DOHH2 (cell line): ENCODE measurements around the gene USB1.

Experiments used
- H3F3A ChIP-seq: fragments of 200-600 bp; sonication (generic), shearing (Covaris generic); 2 replicates; pipeline ENCODE4 v1.6.0; 2016; ENCODE audit warnings: antibody characterized with exemption, mild to moderate bottlenecking; ENCODE audit not compliant: control insufficient read depth, insufficient read depth
- H3K27ac ChIP-seq: fragments of 200-600 bp; sonication (generic); 2 replicates; pipeline ENCODE4 v1.5.1; 2014; ENCODE audit warnings: low read depth, mild to moderate bottlenecking, low read length, moderate library complexity
- H3K27me3 ChIP-seq: fragments of 200-600 bp; sonication (generic); 2 replicates; pipeline ENCODE4 v1.6.1; 2014; ENCODE audit warnings: mild to moderate bottlenecking, low read length, mixed read lengths; ENCODE audit not compliant: control insufficient read depth
- H3K36me3 ChIP-seq: fragments of 200-600 bp; sonication (generic); 2 replicates; pipeline ENCODE4 v1.6.1; 2014; ENCODE audit warnings: mild to moderate bottlenecking, low read length, moderate library complexity, mixed read lengths; ENCODE audit not compliant: control insufficient read depth
- H3K4me1 ChIP-seq: fragments of 200-600 bp; sonication (generic); 2 replicates; pipeline ENCODE4 v1.6.1; 2014; ENCODE audit warnings: mild to moderate bottlenecking, low read length, mixed read lengths; ENCODE audit not compliant: control insufficient read depth
- H3K4me2 ChIP-seq: fragments of 200-600 bp; sonication (generic); 2 replicates; pipeline ENCODE4 v1.6.0; 2014; ENCODE audit warnings: mild to moderate bottlenecking, low read length, moderate library complexity
- H3K4me3 ChIP-seq: fragments of 200-600 bp; sonication (generic); 2 replicates; pipeline ENCODE4 v1.5.1; 2014; ENCODE audit warnings: mild to moderate bottlenecking, low read length, mixed read lengths
- H3K79me2 ChIP-seq: fragments of 200-600 bp; sonication (generic); 2 replicates; pipeline ENCODE4 v1.6.1; 2014; ENCODE audit warnings: mild to moderate bottlenecking, low read length, mixed read lengths; ENCODE audit not compliant: control insufficient read depth
- H3K9me2 ChIP-seq: fragments of 200-600 bp; sonication (generic); replicated peaks from 2 replicates; pipeline ENCODE4 v1.6.1; 2014; ENCODE audit warnings: mild to moderate bottlenecking, low read length, mixed read lengths; ENCODE audit not compliant: control insufficient read depth
- H3K9me3 ChIP-seq: fragments of 200-600 bp; sonication (generic); 2 replicates; pipeline ENCODE4 v1.6.1; 2014; ENCODE audit warnings: antibody characterized with exemption, low read length, mixed read lengths; ENCODE audit not compliant: control insufficient read depth, insufficient read depth
- H4K20me1 ChIP-seq: fragments of 200-600 bp; sonication (generic); 2 replicates; pipeline ENCODE4 v1.6.0; 2014; ENCODE audit warnings: low read depth, mild to moderate bottlenecking, antibody characterized with exemption, low read length, moderate library complexity; ENCODE audit not compliant: control insufficient read depth, insufficient read depth
- EZH2phosphoT487 ChIP-seq: fragments of 200-600 bp; sonication (generic); IDR thresholded peaks from 2 replicates; pipeline ENCODE4 v1.6.1; 2017; ENCODE audit warnings: borderline replicate concordance, mild to moderate bottlenecking, antibody characterized with exemption, low read length, moderate library complexity, mixed read lengths
- TF ChIP-seq, protein P1 (sequence below): fragments of 200-600 bp; sonication (generic); IDR thresholded peaks from one replicate; pipeline ENCODE4 v1.5.1; 2014; ENCODE audit warnings: antibody characterized with exemption, mild to moderate bottlenecking, low read depth, low read length; ENCODE audit not compliant: poor library complexity, severe bottlenecking

Gene USB1

DNA sequence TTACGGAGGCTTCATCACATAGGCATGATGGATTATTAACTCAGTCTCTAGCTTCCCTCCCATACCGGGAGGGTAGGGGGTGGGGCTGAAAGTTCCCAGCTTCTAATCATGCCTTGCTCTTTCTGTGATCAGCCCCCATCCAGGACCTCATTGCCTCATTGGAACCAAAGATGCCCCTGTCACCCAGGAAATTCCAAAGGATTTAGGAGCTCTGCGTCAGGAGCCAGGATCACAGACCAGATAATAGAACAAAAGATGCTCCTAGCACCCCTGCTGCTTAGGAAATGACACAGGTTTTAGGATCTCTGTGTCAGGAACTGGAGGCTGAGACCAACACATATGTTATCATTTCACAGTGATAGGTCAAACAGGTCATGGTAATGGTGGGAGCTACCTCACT lies 9.7 kb downstream of the USB1 start:
- H3K4me1 ChIP-seq, result no peaks in the 10 kb centered on the region
- no peak overlapping the region for H3K4me2 ChIP-seq
- no peaks in the 10 kb centered on the region for H3K27me3 ChIP-seq
- no peak for TF ChIP-seq EZH2phosphoT487
- TF ChIP-seq, protein P1, sequence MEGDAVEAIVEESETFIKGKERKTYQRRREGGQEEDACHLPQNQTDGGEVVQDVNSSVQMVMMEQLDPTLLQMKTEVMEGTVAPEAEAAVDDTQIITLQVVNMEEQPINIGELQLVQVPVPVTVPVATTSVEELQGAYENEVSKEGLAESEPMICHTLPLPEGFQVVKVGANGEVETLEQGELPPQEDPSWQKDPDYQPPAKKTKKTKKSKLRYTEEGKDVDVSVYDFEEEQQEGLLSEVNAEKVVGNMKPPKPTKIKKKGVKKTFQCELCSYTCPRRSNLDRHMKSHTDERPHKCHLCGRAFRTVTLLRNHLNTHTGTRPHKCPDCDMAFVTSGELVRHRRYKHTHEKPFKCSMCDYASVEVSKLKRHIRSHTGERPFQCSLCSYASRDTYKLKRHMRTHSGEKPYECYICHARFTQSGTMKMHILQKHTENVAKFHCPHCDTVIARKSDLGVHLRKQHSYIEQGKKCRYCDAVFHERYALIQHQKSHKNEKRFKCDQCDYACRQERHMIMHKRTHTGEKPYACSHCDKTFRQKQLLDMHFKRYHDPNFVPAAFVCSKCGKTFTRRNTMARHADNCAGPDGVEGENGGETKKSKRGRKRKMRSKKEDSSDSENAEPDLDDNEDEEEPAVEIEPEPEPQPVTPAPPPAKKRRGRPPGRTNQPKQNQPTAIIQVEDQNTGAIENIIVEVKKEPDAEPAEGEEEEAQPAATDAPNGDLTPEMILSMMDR, result no peak
- H4K20me1 ChIP-seq, result no peaks in the 10 kb centered on the region
- H3K36me3 ChIP-seq, result peaks cover 41% of the 10 kb centered on the region
- no peak overlapping the region for H3K27ac ChIP-seq
- no peaks in the 10 kb centered on the region; the same call in 1 of the 2 replicates for H3K9me3 ChIP-seq
- H3K4me3 ChIP-seq, result no peak overlapping the region
- H3K9me2 ChIP-seq, result no peaks in the 10 kb centered on the region
- no peaks in the 10 kb centered on the region for H3F3A ChIP-seq
- no peaks in the 10 kb centered on the region; the same call in 1 of the 2 replicates for H3K79me2 ChIP-seq

DNA sequence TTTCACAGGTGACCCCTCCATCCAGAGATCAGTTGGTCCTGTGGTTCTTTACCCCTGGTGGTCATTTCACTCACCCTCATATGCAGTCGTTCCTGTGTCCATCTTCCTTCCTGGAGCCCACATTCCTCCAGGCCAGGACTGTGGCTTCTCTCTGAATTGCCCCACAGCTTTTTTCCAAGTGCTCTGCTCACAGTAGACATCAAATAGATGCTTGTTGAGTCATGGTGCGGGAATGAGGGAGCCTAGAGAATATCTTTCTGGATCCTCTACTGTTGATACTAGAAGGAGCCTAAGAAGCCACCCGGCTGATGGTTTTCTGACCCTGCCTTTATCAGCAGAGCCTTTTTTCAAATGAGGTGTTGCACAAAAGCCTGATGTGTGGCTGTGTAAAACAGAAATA lies 10.4 kb downstream of the USB1 start:
- Histone ChIP-seq H3K79me2 (no peaks in the 10 kb centered on the region; the same call in 1 of the 2 replicates), H3F3A (no peaks in the 10 kb centered on the region), H3K27me3 (no peaks in the 10 kb centered on the region), H3K4me1 (no peaks in the 10 kb centered on the region), H3K9me3 (no peaks in the 10 kb centered on the region; the same call in 1 of the 2 replicates), H3K27ac (no peak overlapping the region), H3K4me2 (no peak overlapping the region), H3K36me3 (peaks cover 36% of the 10 kb centered on the region), H3K4me3 (no peak overlapping the region), H4K20me1 (no peaks in the 10 kb centered on the region), H3K9me2 (no peaks in the 10 kb centered on the region)
- TF ChIP-seq, protein P1, result no peak
- no peak for TF ChIP-seq EZH2phosphoT487

DNA sequence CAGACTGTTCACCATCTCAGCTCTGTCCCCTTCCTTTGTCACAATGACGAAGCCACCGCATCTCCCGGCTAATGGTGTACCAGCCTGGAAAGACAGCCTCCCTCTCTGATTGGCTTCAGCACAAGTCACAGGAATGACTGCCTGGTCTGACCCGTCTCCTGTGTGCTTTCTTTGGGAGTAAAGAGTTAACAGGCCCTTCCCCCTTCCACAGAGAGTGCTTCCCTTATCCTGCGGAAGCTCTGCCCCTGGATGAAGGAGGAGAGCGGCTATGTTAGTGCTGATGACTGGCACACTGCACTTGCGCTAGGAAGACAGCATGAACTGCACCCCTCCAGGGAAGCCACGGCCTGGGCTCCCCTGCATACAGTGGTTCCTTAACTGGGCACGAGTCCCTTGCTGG lies 11.3 kb downstream of the USB1 start:
- Histone ChIP-seq H4K20me1 (no peaks in the 10 kb centered on the region), H3K4me2 (no peak overlapping the region), H3F3A (no peaks in the 10 kb centered on the region), H3K4me3 (no peak overlapping the region), H3K36me3 (peaks cover 33% of the 10 kb centered on the region), H3K9me2 (no peaks in the 10 kb centered on the region), H3K79me2 (no peaks in the 10 kb centered on the region), H3K4me1 (no peaks in the 10 kb centered on the region), H3K27me3 (no peaks in the 10 kb centered on the region), H3K27ac (no peak overlapping the region), H3K9me3 (no peaks in the 10 kb centered on the region)
- no peak for TF ChIP-seq EZH2phosphoT487
- TF ChIP-seq, protein P1, result no peak
